ENCODE data around the gene IL7R.

Gene IL7R

GRCh38 chr5:35920890-35921289 lies 64.2 kb downstream of the IL7R start:
- no peak for DNase-seq

DNA sequence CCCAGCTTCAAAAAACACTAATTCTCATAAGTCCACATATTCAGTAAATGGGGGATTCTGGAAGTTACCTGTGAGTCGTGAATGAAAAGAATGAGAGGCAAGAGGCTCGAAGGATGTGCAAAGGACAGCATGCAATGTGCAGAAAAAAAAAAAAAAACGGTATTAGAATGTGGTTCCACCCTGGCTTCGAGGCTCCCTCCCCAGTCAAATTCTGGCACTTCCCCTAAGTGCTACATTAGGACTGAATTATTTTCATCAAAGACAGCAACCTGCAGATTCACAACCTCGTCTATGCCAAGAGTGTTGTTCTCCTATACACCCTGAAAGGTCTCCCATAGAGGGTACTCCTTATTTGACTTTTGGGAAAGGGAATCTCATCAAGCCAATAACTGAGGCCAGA lies 65.2 kb downstream of the IL7R start:
- DNase-seq = no peak

DNA sequence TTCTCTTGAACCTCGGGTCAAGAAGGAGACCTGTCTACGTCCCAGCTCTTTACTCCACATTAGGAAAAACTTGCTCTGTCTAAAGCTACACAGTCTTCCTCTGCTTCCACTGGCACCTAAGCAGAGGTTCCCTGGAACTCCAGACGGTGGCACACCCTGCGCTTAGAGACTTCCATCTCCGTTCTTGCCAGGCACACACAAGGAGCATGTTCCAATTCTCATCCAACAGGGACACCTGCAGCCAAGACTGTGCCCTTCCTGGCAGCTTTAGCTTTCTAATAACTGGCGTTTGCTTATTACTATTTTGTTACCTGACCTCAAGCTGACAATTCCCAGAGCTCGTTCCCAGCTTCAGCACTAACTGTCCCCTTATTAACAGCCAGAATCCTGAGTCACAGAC lies 65.8 kb downstream of the IL7R start:
- peak; percentile 48 for DNase-seq

DNA sequence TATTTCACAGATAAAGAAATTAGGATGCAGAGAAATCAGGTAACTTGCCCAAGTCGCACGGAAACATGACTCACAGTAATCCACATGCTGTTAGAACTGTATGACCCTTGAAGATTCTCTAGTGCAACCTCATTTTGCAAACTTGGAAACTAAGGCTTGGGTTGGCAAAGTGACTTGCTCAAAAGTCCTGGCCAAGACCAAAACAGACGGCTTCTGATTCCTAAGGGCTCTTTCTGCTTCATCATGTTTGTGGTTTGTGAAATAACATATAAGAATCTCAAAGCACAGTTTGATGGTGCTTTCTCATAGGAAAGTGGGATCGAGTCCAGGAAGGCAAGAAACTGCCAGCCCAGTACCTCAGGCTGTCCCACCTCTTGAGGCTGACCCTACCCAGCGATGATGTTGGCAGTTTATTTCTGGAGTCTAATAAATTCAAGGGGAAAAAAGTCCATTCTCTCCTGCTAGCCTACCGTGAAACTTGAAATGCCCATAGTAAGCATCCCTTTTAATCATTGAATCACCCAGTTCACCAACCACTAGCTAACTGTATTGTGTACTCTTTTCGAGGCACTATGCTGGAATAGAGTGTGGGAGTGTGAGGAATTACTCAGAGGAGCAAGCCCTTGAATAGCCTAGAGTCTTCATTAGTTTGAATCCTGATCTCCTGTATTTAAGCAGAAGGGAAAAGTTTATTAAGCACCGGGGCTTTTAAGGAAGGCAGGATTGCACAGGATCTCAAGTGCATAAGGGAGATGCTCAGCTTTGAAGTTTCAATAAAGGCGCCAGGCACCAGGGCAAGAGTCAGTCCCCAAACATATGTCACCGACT lies 67.6 kb downstream of the IL7R start:
- DNase-seq = no peak

- peak; percentile 82 for DNase-seq
These were observed 68.4 kb downstream of the IL7R start for GRCh38 chr5:35924950-35925722.

DNA sequence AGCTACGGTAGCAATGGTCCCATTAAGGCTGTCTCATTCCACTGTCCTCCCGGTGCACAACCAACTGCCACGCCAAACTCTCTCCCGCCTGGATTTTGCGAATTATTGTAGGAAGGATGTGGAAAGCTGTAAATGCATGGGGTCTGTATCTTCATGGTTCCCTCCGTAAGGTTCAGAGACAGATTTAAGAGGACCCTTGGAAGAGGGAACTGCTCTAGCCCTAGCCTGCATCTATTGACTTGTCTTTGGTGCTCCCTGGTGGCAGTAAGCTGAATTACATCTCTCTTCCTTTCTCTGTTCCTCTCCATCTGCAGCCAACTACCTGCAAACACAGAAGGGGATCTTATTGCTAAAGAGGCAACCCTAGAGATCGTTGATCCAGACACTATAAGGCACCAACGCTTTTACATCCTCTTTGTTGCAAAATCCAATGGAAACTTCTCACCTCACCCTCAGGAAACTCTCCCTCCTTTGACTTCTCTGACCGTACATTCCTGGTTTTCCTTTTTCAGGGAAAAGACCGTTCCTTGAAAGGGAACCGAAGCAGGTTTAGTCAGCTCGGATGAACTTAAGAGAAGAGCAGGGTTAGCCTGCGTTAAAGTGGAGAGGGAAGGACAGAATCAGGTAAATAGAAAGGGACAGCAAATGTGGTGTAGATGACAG lies 69.8 kb downstream of the IL7R start:
- peak; percentile 73 for DNase-seq
